Breast epithelium (tissue), 4 donors: Measurements from ENCODE around the gene RRP1. TPM values are rescaled to one million over a fixed set of nuclear protein-coding genes. Genes with fewer than 3 reads are reported as not detected.

ENCODE experiments used
- DNase-seq, 2 donors: peaks; one replicate each; pipeline ENCODE4 v3.0.0-alpha.2; 2019; ENCODE audit warnings: low spot score in 2 of 2
- H3K27ac ChIP-seq, 2 donors: fragments of 200-600 bp; sonication (generic) in 1 of 2; one replicate each; pipeline ENCODE4 v1.5.1; 2016 to 2019; ENCODE audit warnings: mild to moderate bottlenecking in 1 of 2
- H3K27me3 ChIP-seq, 2 donors: fragments of 200-600 bp; sonication (generic) in 1 of 2; one replicate each; pipeline versions ENCODE4 v1.5.1 to v1.6.0; 2017 to 2019; ENCODE audit warnings: control low read depth in 1 of 2, mild to moderate bottlenecking in 1 of 2
- H3K36me3 ChIP-seq: fragments of 200-600 bp; one replicate; pipeline ENCODE4 v1.5.1; 2019
- H3K4me1 ChIP-seq, 2 donors: fragments of 200-600 bp; sonication (generic); one replicate each; pipeline ENCODE4 v1.5.1; 2016 to 2019; ENCODE audit warnings: control low read depth in 1 of 2
- H3K4me3 ChIP-seq, 3 donors: fragments of 200-600 bp; sonication (generic); 1 replicate in 2 of 3; 2 replicates in 1 of 3; pipeline ENCODE4 v1.5.1; 2016 to 2019; ENCODE audit warnings: mild to moderate bottlenecking in 3 of 3, moderate library complexity in 2 of 3
- H3K9me3 ChIP-seq, 2 donors: fragments of 200-600 bp; sonication (generic) in 1 of 2; one replicate each; pipeline ENCODE4 v1.5.1; 2016 to 2019; ENCODE audit warnings: control low read depth in 1 of 2
- CTCF ChIP-seq, 3 donors: fragments of 450-650 bp; IDR thresholded peaks; one replicate each; pipeline ENCODE4 v1.5.1; 2016 to 2017; ENCODE audit warnings: antibody characterized with exemption in 3 of 3, mild to moderate bottlenecking in 3 of 3, moderate library complexity in 3 of 3
- POLR2A ChIP-seq: fragments of 450-650 bp; IDR thresholded peaks from one replicate; pipeline ENCODE4 v1.6.1; 2016; ENCODE audit warnings: antibody characterized with exemption, mild to moderate bottlenecking, moderate library complexity
- POLR2AphosphoS5 ChIP-seq, 3 donors: sonication (generic); formaldehyde crosslinking; IDR thresholded peaks; one replicate each; pipeline ENCODE4 v1.6.1; 2017; ENCODE audit warnings: antibody characterized with exemption in 3 of 3
- intact Hi-C: fragments of 100-400 bp; cut with DNase I; formaldehyde crosslinking; loops from one replicate; pipeline ENCODE4 v1.15.1; 2023; ENCODE audit warnings: low total_unique reads
- total RNA-seq, 3 donors: library from RNA; depleted of rRNA; stranded (reverse); fragments of >200 nt; gene quantifications; one replicate each; pipeline ENCODE4 v1.1.0, GENCODE V29; 2016

Gene RRP1
- total RNA-seq, 3 donors from 2014 or later, result 15.4 to 22.9 (median 16.5) TPM

GRCh38 chr21:43759651-43760050, 29.7 kb upstream of the RRP1 start:
- H3K9me3 ChIP-seq, result no peaks in the 10 kb centered on the region
- no peak for DNase-seq
- H3K27ac ChIP-seq, result peak overlapping the region; percentile 73 to 82
- H3K4me3 ChIP-seq, result no peak overlapping the region
- peaks cover 0 to 12% of the 10 kb centered on the region in 2 donors for H3K4me1 ChIP-seq
- no peaks in the 10 kb centered on the region for H3K27me3 ChIP-seq
- no peaks in the 10 kb centered on the region for H3K36me3 ChIP-seq
- intact Hi-C loops, result loop anchor here (1.0 kb wide), 1 partner anchor 16 kb away; no protein-coding TSS in a partner anchor
- no peak for TF ChIP-seq CTCF (IDR thresholded peaks at IDR 0.05)
- TF ChIP-seq POLR2A, result no peak
- TF ChIP-seq POLR2AphosphoS5 (IDR thresholded peaks at IDR 0.05), result no peak

- H3K27ac ChIP-seq, result no peak overlapping the region
- H3K27me3 ChIP-seq, result no peaks in the 10 kb centered on the region
- H3K36me3 ChIP-seq, result no peaks in the 10 kb centered on the region
- no peaks in the 10 kb centered on the region for H3K9me3 ChIP-seq
- H3K4me1 ChIP-seq, result peaks cover 0 to 12% of the 10 kb centered on the region in 2 donors
- TF ChIP-seq POLR2A (no peak), POLR2AphosphoS5 (IDR thresholded peaks at IDR 0.05) (no peak), CTCF (IDR thresholded peaks at IDR 0.05) (no peak)
- no peak for DNase-seq
- intact Hi-C loops, result no loop called here
- no peak overlapping the region for H3K4me3 ChIP-seq
Measured at GRCh38 chr21:43760391-43760958, 28.9 kb upstream of the RRP1 start.

GRCh38 chr21:43761886-43762285, 27.5 kb upstream of the RRP1 start:
- TF ChIP-seq POLR2A (no peak), POLR2AphosphoS5 (IDR thresholded peaks at IDR 0.05) (no peak), CTCF (IDR thresholded peaks at IDR 0.05) (no peak)
- Histone ChIP-seq H3K4me3 (no peak overlapping the region), H3K4me1 (peaks cover 0 to 7% of the 10 kb centered on the region in 2 donors), H3K27me3 (no peaks in the 10 kb centered on the region), H3K9me3 (no peaks in the 10 kb centered on the region), H3K36me3 (no peaks in the 10 kb centered on the region), H3K27ac (no peak overlapping the region)
- DNase-seq, result no peak
- intact Hi-C loops, result no loop called here

- H3K27ac ChIP-seq, result no peak overlapping the region
- DNase-seq, result no peak
- peaks cover 0 to 1% of the 10 kb centered on the region in 2 donors for H3K4me1 ChIP-seq
- no peaks in the 10 kb centered on the region for H3K9me3 ChIP-seq
- H3K36me3 ChIP-seq, result no peaks in the 10 kb centered on the region
- intact Hi-C loops, result no loop called here
- no peak overlapping the region for H3K4me3 ChIP-seq
- no peak for TF ChIP-seq POLR2A
- no peak for TF ChIP-seq POLR2AphosphoS5 (IDR thresholded peaks at IDR 0.05)
- no peak for TF ChIP-seq CTCF (IDR thresholded peaks at IDR 0.05)
- H3K27me3 ChIP-seq, result no peaks in the 10 kb centered on the region
Measured at GRCh38 chr21:43762303-43763128, 26.9 kb upstream of the RRP1 start.

GRCh38 chr21:43763901-43764523, 25.4 kb upstream of the RRP1 start:
- H3K4me1 ChIP-seq, result no peaks in the 10 kb centered on the region
- H3K27me3 ChIP-seq, result no peaks in the 10 kb centered on the region
- no peak overlapping the region for H3K4me3 ChIP-seq
- H3K36me3 ChIP-seq, result no peaks in the 10 kb centered on the region
- intact Hi-C loops, result no loop called here
- TF ChIP-seq CTCF (IDR thresholded peaks at IDR 0.05) (no peak), POLR2A (no peak), POLR2AphosphoS5 (IDR thresholded peaks at IDR 0.05) (no peak)
- DNase-seq, result no peak
- H3K27ac ChIP-seq, result peak overlapping the region; percentile 54 to 66
- no peaks in the 10 kb centered on the region for H3K9me3 ChIP-seq
